Stomach (tissue), 9 donors: ENCODE results near the gene CCDC73. TPM values are rescaled to one million over a fixed set of nuclear protein-coding genes. Genes with fewer than 3 reads are reported as not detected.
"Not testable (repeated sequence)": the region's sequence is repeated elsewhere in the genome, so short reads cannot be mapped to it uniquely, and the experiment has no call there.

Experiments
- DNase-seq, 2 donors: peaks; one replicate each; pipeline versions ENCODE4 v3.0.0 to v3.0.0-alpha.2; 2013 to 2019
- H3K27ac ChIP-seq, 5 donors: fragments of 200-600 bp in 4 of 5; sonication (generic) in 4 of 5; one replicate each; pipeline ENCODE4 v1.5.1; 2013 to 2019; ENCODE audit warnings: mild to moderate bottlenecking in 1 of 5, moderate library complexity in 1 of 5
- H3K27me3 ChIP-seq, 3 donors: fragments of 200-600 bp; sonication (generic); one replicate each; pipeline ENCODE4 v1.5.1; 2017 to 2019; ENCODE audit warnings: mixed run types in 1 of 3
- H3K36me3 ChIP-seq, 4 donors: fragments of 200-600 bp; sonication (generic); 1 replicate in 3 of 4; 2 replicates in 1 of 4; pipeline ENCODE4 v1.5.1; 2016 to 2019
- H3K4me1 ChIP-seq, 4 donors: fragments of 200-600 bp; sonication (generic); one replicate each; pipeline ENCODE4 v1.5.1; 2016 to 2019
- H3K4me3 ChIP-seq, 4 donors: fragments of 200-600 bp; sonication (generic) in 3 of 4; one replicate each; pipeline ENCODE4 v1.5.1; 2016 to 2019; ENCODE audit warnings: mild to moderate bottlenecking in 1 of 4
- H3K9me3 ChIP-seq, 4 donors: fragments of 200-600 bp; sonication (generic); one replicate each; pipeline ENCODE4 v1.5.1; 2016 to 2019
- CTCF ChIP-seq, 7 experiments: fragments of 450-650 bp in 4 of 7; fragments of 200-600 bp in 3 of 7; sonication (generic) in 3 of 7; IDR thresholded peaks; one replicate each; pipeline ENCODE4 v1.5.1; 2016 to 2019; ENCODE audit warnings: antibody characterized with exemption in 7 of 7, control low read depth in 2 of 7, mild to moderate bottlenecking in 1 of 7
- EP300 ChIP-seq: sonication (generic); formaldehyde crosslinking; IDR thresholded peaks from one replicate; pipeline ENCODE4 v1.6.1; 2017; ENCODE audit warnings: antibody characterized with exemption
- POLR2A ChIP-seq, 4 donors: fragments of 450-650 bp; IDR thresholded peaks; one replicate each; pipeline ENCODE4 v1.6.1; 2016; ENCODE audit warnings: antibody characterized with exemption in 4 of 4, control low read depth in 2 of 4, mild to moderate bottlenecking in 1 of 4, moderate library complexity in 1 of 4
- POLR2AphosphoS5 ChIP-seq, 3 donors: sonication (generic); formaldehyde crosslinking; IDR thresholded peaks; one replicate each; pipeline ENCODE4 v1.6.1; 2016; ENCODE audit warnings: antibody characterized with exemption in 3 of 3
- WGBS, 5 donors: extraction: QIAGEN DNeasy Blood & Tissue Kit in 3 of 5; methylation state at CpG; one replicate each; pipeline versions ENCODE4 v1.1.5 to v1.1.7; 2013 to 2018; 5-methylcytosine and 5-hydroxymethylcytosine counted together
- intact Hi-C: fragments of 100-400 bp; cut with DNase I; formaldehyde crosslinking; loops from one replicate; pipeline ENCODE4 v1.15.1; 2023; ENCODE audit warnings: low total_unique reads
- polyA plus RNA-seq, 3 donors: library from polyadenylated mRNA; stranded (reverse); fragments of 200-250 nt; gene quantifications; one replicate each; pipeline ENCODE4 v1.2.3, GENCODE V29; 2013
- total RNA-seq, 5 donors: library from RNA; depleted of rRNA; stranded (reverse); fragments of >200 nt; gene quantifications; one replicate each; pipeline versions ENCODE4 v1.1.0 to v1.2.3, GENCODE V29; 2014 to 2016
- donor health status: healthy with polysubstance abuse.
- donor health status: Bipolar disorder and iron deficiency.
- donor health status: healthy.

Gene CCDC73
- total and polyA plus RNA-seq, 8 donors, result 0.37 TPM; not detected in 7

- no peak for DNase-seq
- Histone ChIP-seq H3K27ac (no peak overlapping the region), H3K4me3 (no peak overlapping the region), H3K9me3 (no peaks in the 10 kb centered on the region), H3K27me3 (no peaks in the 10 kb centered on the region), H3K4me1 (no peaks in the 10 kb centered on the region), H3K36me3 (no peaks in the 10 kb centered on the region)
- TF ChIP-seq POLR2AphosphoS5 (IDR thresholded peaks at IDR 0.05), result no peak
- TF ChIP-seq EP300, result no peak
- no peak for TF ChIP-seq CTCF (IDR thresholded peaks at IDR 0.05)
- no peak for TF ChIP-seq POLR2A (IDR thresholded peaks at IDR 0.05)
- intact Hi-C loops, result no loop called here
Measured at GRCh38 chr11:32779136-32779535, 15.3 kb downstream of the CCDC73 start.

DNA sequence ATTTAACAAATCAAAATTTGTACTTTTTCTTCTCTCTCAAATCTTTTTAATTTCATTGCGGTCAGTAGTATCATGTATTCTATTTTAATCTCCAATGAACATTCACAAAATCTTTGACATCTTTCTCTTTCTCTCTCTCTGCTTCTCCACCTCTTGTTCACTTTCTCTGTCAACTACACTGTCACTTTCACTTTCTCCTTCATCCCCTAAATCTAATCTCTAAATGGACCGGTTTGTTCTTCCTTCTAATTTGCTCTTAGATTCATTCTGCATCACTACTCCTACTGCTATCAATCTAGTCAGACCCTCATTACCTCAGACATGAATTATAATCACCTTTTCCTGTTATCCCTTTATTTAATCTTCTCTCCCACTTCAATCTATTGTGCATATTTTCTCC lies 18.6 kb downstream of the CCDC73 start:
- 52 to 67% (median 56%) methylated on average over 2 of the region's 2 CpGs for WGBS, 5 donors
- intact Hi-C loops, result no loop called here
- H3K9me3 ChIP-seq, result no peaks in the 10 kb centered on the region
- no peak for DNase-seq
- H3K4me1 ChIP-seq, result no peaks in the 10 kb centered on the region
- no peaks in the 10 kb centered on the region for H3K36me3 ChIP-seq
- no peak overlapping the region for H3K27ac ChIP-seq
- H3K27me3 ChIP-seq, result no peaks in the 10 kb centered on the region
- TF ChIP-seq EP300, result no peak
- H3K4me3 ChIP-seq, result no peak overlapping the region

DNA sequence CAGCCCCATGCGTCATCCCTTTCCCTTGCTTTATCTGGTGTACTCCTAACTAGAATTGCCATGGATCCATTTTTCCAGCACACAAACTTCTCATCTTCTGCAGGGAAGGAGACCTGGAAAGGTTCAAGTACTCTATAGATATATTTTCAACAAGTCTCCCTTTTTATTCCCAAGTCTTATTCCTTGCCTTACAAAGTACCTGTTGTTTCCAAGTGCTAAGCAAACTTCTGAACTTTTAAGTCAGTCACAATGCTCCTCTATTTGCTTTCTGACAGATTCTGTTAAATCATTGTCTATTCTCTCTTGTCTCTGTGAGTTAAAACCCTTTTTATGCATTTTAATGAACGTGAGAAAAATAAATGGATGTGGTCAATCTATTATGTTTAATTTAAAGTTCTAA lies 20.4 kb downstream of the CCDC73 start:
- no peak overlapping the region for H3K4me3 ChIP-seq
- H3K27ac ChIP-seq, result no peak overlapping the region
- H3K36me3 ChIP-seq, result no peaks in the 10 kb centered on the region
- intact Hi-C loops, result no loop called here
- DNase-seq, result no peak
- 59 to 64% (median 63%) methylated on average over 2 of the region's 2 CpGs for WGBS, 5 donors
- TF ChIP-seq EP300 (no peak), POLR2AphosphoS5 (IDR thresholded peaks at IDR 0.05) (no peak), CTCF (IDR thresholded peaks at IDR 0.05) (no peak), POLR2A (IDR thresholded peaks at IDR 0.05) (no peak)
- no peaks in the 10 kb centered on the region for H3K4me1 ChIP-seq
- no peaks in the 10 kb centered on the region for H3K27me3 ChIP-seq
- no peaks in the 10 kb centered on the region for H3K9me3 ChIP-seq

GRCh38 chr11:32772731-32773130 lies 21.7 kb downstream of the CCDC73 start:
- Histone ChIP-seq H3K4me1 (no peaks in the 10 kb centered on the region), H3K9me3 (no peaks in the 10 kb centered on the region), H3K27ac (no peak overlapping the region), H3K27me3 (no peaks in the 10 kb centered on the region), H3K4me3 (no peak overlapping the region), H3K36me3 (no peaks in the 10 kb centered on the region)
- TF ChIP-seq POLR2AphosphoS5 (IDR thresholded peaks at IDR 0.05) (no peak), EP300 (no peak), CTCF (IDR thresholded peaks at IDR 0.05) (no peak), POLR2A (IDR thresholded peaks at IDR 0.05) (no peak)
- no peak for DNase-seq
- intact Hi-C loops, result no loop called here

DNA sequence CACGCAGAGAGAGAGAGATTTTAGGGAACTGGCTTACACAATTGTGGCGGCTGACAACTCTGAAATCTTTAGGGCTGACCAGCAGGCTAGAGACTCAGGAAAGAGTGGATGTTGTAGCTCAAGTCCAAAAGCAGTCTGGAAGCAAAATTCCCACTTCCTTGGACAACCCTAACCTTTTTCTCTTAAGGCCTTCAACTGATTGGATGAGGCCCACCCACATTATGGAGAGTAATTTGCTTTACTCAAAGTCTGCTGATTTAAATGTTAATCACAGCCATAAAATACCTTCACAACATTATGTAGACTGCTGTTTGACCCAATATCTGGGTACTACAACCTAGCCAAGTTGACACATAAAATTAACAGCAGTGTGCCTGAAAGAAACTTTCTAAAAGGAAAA lies 32.7 kb downstream of the CCDC73 start:
- H3K4me3 ChIP-seq, DNase-seq, H3K27ac ChIP-seq, H3K27me3 ChIP-seq, H3K36me3 ChIP-seq, H3K4me1 ChIP-seq, intact Hi-C loops: not testable (repeated sequence)
- 75 to 96% (median 93%) methylated on average over 2 of the region's 2 CpGs for WGBS, 5 donors
- peaks cover 0 to 23% (median 11%) of the 10 kb centered on the region in 4 donors for H3K9me3 ChIP-seq

DNA sequence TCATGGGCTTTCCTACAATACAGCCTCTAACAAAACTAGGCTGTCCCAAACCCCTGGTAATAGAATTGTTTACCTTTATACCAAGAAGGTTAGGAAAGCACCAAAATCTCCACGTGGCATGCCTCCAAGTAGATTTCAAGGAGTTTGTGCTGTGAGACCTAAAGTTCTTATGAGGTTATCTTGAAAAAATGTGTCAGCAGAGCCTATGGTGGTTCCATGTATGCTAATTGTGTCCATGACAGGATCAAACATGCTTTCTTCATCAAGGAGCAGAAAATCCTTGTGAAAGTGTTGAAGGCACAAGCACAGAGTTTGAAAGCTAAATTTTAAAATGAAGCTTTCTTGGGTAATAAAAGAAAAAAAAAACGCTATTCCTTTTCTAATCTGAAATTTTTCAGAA lies 36.2 kb downstream of the CCDC73 start:
- no peaks in the 10 kb centered on the region for H3K36me3 ChIP-seq
- TF ChIP-seq POLR2AphosphoS5 (IDR thresholded peaks at IDR 0.05), result no peak
- no peak for TF ChIP-seq POLR2A (IDR thresholded peaks at IDR 0.05)
- TF ChIP-seq CTCF (IDR thresholded peaks at IDR 0.05), result no peak
- TF ChIP-seq EP300, result no peak
- intact Hi-C loops, result no loop called here
- no peak for DNase-seq
- H3K4me3 ChIP-seq, result no peak overlapping the region
- H3K9me3 ChIP-seq, result peaks cover 0 to 11% (median 8%) of the 10 kb centered on the region in 4 donors
- H3K27me3 ChIP-seq, result no peaks in the 10 kb centered on the region
- H3K27ac ChIP-seq, result no peak overlapping the region
- 49 to 63% (median 56%) methylated on average over 2 of the region's 2 CpGs for WGBS, 5 donors
- H3K4me1 ChIP-seq, result no peaks in the 10 kb centered on the region

DNA sequence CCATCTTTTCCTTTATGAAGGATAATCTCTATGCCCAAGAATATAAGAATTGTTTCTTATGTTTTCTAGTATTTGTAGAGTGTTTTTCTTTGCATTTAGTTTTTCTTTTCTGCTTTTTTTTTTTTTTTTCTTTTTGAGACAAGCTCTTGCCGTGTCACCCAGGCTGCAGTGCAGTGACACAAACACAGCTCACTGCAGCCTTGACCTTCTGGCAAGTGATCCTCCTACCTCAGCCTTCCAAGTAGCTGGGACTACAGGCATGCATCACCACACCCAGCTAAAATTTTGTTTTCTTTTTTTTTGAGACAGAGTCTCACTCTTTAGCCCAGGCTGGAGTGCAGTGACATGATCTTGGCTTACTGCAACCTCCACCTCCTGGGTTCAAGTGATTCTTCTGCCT lies 41.3 kb downstream of the CCDC73 start:
- H3K9me3 ChIP-seq, H3K27me3 ChIP-seq, H3K4me3 ChIP-seq, DNase-seq, intact Hi-C loops, H3K4me1 ChIP-seq, H3K36me3 ChIP-seq, H3K27ac ChIP-seq: not testable (repeated sequence)
- 50 to 83% (median 74%) methylated on average over 1 of the region's 1 CpG for WGBS, 5 donors
